ENCODE data around the gene CEPT1. TPM values are rescaled to one million over a fixed set of nuclear protein-coding genes. Genes with fewer than 3 reads are reported as not detected.

CEPT1 gene
- total and polyA plus RNA-seq, 10 donors = 61.1 to 140 (median 95.2) TPM

DNA sequence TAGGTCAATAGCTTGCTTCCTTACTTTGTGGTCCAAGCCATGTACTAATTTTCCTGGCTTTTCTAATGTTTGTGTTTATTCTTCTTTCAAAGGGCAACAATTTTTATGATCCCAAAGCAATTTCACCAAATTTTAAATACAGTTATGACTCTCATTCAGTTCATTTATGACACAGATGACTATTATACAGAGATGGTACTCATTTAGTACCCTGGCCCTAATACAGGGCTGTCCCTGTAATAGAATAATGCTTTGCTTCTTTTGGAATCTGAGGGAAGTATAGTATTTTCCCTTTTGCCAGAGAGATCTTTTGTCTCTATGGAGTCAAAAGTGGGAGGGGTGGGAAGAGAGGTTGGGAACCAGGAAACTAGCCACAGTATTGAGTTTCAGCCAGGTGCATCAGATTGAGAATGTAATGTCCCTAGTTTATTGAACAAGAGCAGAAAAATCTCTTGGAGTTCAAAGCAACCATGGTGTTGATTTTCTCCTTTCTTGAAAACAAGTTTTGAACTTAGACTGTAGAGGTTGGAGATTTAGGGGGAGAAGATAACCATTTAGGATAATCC is 40.0 kb downstream of the CEPT1 start:
- peaks cover 0 to 98% (median 57%) of the 10 kb centered on the region in 6 donors for H3K36me3 ChIP-seq
- no peaks in the 10 kb centered on the region for H3K27me3 ChIP-seq (replicated peaks in 1 of 7)
- no peaks in the 10 kb centered on the region for H3K9me3 ChIP-seq
- H3K27ac ChIP-seq = peak overlapping the region in 2 of 8 donors; percentile 1 to 50
- DNase-seq = no peak
- no peak overlapping the region for H3K4me3 ChIP-seq
- peaks cover 5 to 65% (median 25%) of the 10 kb centered on the region in 6 donors for H3K4me1 ChIP-seq
- intact Hi-C loops (cut with DNase I; ENCODE audit: low total_unique reads) = no loop called here
- TF ChIP-seq, protein P1, sequence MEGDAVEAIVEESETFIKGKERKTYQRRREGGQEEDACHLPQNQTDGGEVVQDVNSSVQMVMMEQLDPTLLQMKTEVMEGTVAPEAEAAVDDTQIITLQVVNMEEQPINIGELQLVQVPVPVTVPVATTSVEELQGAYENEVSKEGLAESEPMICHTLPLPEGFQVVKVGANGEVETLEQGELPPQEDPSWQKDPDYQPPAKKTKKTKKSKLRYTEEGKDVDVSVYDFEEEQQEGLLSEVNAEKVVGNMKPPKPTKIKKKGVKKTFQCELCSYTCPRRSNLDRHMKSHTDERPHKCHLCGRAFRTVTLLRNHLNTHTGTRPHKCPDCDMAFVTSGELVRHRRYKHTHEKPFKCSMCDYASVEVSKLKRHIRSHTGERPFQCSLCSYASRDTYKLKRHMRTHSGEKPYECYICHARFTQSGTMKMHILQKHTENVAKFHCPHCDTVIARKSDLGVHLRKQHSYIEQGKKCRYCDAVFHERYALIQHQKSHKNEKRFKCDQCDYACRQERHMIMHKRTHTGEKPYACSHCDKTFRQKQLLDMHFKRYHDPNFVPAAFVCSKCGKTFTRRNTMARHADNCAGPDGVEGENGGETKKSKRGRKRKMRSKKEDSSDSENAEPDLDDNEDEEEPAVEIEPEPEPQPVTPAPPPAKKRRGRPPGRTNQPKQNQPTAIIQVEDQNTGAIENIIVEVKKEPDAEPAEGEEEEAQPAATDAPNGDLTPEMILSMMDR (IDR thresholded peaks at IDR 0.05 in 8 of 11, conservative IDR thresholded peaks at IDR 0.05 in 3 of 11) = no peak
- TF ChIP-seq POLR2A (IDR thresholded peaks at IDR 0.05) = no peak
- no peak for TF ChIP-seq POLR2AphosphoS5 (IDR thresholded peaks at IDR 0.05)

DNA sequence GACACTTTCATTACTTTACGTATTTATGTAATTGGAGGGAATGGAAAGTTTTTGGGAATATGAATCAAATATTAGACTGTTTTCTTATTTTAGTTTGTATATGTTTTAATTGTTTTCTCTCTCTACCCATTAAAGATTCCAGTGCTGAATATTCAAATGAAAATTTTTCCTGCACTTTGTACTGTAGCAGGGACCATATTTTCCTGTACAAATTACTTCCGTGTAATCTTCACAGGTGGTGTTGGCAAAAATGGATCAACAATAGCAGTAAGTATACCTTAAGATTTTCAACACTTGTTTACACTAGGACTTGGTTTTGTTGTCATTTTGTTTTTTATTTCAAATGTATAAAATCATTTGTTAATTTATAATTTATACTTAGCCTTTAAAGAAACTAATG is 42.0 kb downstream of the CEPT1 start:
- WGBS, 5 donors = 95 to 98% (median 96%) methylated on average over 2 of the region's 2 CpGs
- H3K4me3 ChIP-seq = no peak overlapping the region
- no peak overlapping the region for H3K27ac ChIP-seq
- TF ChIP-seq POLR2A (IDR thresholded peaks at IDR 0.05) = no peak
- TF ChIP-seq POLR2AphosphoS5 (IDR thresholded peaks at IDR 0.05) = no peak
- TF ChIP-seq, protein P1 (IDR thresholded peaks at IDR 0.05 in 8 of 11, conservative IDR thresholded peaks at IDR 0.05 in 3 of 11) = no peak
- intact Hi-C loops (cut with DNase I; ENCODE audit: low total_unique reads) = no loop called here
- H3K9me3 ChIP-seq = no peaks in the 10 kb centered on the region
- no peak for DNase-seq
- peaks cover 2 to 98% (median 62%) of the 10 kb centered on the region in 6 donors for H3K36me3 ChIP-seq
- H3K4me1 ChIP-seq = peaks cover 5 to 66% (median 36%) of the 10 kb centered on the region in 6 donors
- H3K27me3 ChIP-seq (replicated peaks in 1 of 7) = no peaks in the 10 kb centered on the region

DNA sequence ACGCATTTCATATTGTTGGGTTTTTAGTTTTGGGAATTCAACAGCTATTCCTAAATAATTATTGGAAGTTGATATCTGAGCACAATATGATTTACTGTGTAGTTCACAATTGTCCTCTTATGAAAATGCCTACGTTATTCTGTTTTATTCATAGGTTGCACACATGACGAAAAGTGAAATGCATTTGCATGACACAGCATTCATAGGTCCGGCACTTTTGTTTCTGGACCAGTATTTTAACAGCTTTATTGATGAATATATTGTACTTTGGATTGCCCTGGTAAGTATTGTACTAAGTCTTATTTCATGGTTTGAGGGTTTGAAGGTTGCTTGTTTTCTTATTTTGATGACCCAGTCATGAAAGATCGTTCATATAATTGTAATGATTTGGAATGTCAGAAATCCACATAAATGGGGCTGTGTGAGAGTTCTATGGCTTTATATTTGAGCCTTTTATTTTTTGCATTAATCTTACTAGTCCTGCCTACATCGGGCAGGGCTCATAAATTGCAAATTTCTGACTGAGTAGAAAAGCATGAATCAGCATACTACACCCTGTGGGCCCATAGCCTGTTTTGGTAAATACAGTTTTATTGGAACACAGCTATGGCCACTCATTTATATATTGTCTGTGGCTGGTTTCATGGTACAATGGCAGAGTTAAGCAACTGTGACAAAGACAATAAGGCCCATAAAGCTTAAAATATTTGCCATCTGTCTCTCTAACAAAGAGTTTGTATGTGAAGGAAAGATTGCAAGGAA is 43.5 kb downstream of the CEPT1 start:
- WGBS, 5 donors = 87 to 90% (median 88%) methylated on average over 6 of the region's 6 CpGs
- peaks cover 11 to 98% (median 66%) of the 10 kb centered on the region in 6 donors for H3K36me3 ChIP-seq

More for the DNA sequence above, 43.5 kb downstream of the CEPT1 start:
- DNase-seq = no peak
- TF ChIP-seq, protein P1 (IDR thresholded peaks at IDR 0.05 in 8 of 11, conservative IDR thresholded peaks at IDR 0.05 in 3 of 11) = no peak
- no peak for TF ChIP-seq POLR2A (IDR thresholded peaks at IDR 0.05)
- TF ChIP-seq POLR2AphosphoS5 (IDR thresholded peaks at IDR 0.05) = no peak
- intact Hi-C loops (cut with DNase I; ENCODE audit: low total_unique reads) = no loop called here
- Histone ChIP-seq H3K9me3 (no peaks in the 10 kb centered on the region), H3K27ac (peak overlapping the region in 5 of 8 donors; percentile 28 to 100 (median 97)), H3K4me1 (peaks cover 5 to 76% (median 34%) of the 10 kb centered on the region in 6 donors), H3K27me3 (replicated peaks in 1 of 7) (no peaks in the 10 kb centered on the region), H3K4me3 (no peak overlapping the region)
